HG03159 (cell line): Measurements from ENCODE around the gene MYOG.

Experiments
- ATAC-seq: cut with Tn5 transposase; IDR thresholded peaks from one replicate; pipeline ENCODE4 v1.9.1; 2021; ENCODE audit warnings: mild to moderate bottlenecking, moderate library complexity; ENCODE audit not compliant: unreplicated experiment

Gene MYOG

DNA sequence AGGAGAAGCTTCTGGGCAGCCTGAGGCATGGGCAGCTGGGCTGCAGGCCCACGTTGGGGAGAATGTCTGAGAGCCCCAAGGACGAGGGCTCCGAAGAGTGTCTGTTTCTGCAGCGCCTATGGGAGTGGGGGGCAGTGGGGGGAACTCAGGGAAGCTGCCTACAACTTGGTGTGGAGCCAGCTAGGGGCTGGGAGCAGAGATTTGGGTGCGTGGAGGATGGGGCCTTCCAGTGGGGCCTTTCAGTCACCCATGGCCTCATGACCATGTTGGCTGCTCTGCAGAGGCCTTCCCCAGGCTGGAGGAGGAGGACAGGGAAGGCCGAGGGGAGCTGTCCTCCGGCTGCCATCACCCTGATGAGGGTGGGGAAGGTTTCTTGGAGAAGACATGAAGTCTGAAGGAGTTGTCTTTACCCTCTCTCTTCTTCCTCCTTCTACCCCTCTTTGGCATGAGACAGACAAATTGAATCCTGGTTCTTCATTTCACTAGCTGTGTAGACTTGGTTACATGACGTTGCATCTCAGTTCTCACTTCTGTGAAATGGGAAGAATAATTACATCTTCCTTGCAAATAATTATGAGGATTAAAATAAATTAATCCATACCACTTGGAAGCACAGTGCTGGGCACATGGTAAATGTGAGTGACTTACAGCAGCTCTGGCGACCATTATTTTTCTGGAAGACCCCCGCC, 51.2 kb downstream of the MYOG start:
- ATAC-seq = no peak

DNA sequence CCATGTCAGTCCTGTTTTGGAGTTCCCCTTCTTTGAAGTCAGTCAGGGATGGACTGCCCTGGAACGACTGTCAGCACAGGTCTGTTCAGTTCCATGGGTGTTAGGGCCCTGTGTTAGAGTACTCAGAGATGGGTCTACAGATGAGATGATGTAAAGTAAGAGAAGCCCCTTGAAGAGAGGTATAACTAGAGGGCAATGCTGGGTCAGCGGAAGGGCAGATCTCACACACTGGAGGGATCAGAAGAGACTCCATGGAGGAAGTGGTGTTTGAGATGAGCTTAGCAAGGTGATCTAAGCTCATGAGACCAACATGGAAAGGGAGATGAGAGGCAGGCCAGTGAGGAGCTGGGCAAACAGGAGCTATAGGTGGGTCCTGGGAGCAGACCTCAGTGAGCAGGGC, 51.9 kb downstream of the MYOG start:
- no peak for ATAC-seq

DNA sequence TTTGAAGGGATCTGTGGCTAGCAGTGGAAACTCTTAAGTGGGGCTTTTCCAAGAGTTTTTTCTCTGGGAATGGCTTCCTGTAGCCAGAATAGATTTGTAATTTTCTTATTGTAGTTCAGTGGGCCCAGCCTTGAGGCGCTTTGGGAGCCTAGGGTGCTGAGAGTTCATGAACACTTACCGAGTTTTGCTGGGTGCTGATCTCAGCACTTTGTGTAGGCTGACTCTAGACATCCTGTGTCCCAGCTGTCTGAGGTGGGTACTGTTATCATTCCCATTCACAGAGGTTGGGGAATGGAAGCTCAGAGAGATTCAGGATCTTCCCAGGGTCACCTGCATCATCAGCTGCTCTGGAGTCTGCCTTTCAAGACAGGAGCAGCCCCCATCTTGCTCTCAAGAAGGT, 52.5 kb downstream of the MYOG start:
- ATAC-seq = no peak
